HepG2 (cell line): ENCODE data around the gene CDR2L. TPM values are rescaled to one million over a fixed set of nuclear protein-coding genes. Genes with fewer than 3 reads are reported as not detected.

ENCODE experiments used
- HNRNPL ChIP-seq: fragments of 200-400 bp; formaldehyde crosslinking; IDR thresholded peaks from 2 replicates; pipeline ENCODE4 v1.6.1; 2017; ENCODE audit warnings: mild to moderate bottlenecking, low read depth, low read length
- HOXA5 ChIP-seq: sonication (generic); formaldehyde crosslinking; IDR thresholded peaks from 2 replicates; pipeline ENCODE4 v1.4.0; 2020; ENCODE audit warnings: missing genetic modification reagents
- KIAA2018 ChIP-seq: sonication (generic); formaldehyde crosslinking; IDR thresholded peaks from 2 replicates; pipeline ENCODE4 v1.5.0; 2020; ENCODE audit warnings: mild to moderate bottlenecking, missing genetic modification reagents, borderline replicate concordance
- NFAT5 ChIP-seq: sonication (generic); formaldehyde crosslinking; IDR thresholded peaks from 2 replicates; pipeline ENCODE4 v1.4.0; 2020; ENCODE audit warnings: missing genetic modification reagents
- SOX6 ChIP-seq, 2 experiments: fragments of 450-650 bp in 1 of 2; sonication (generic) in 1 of 2; formaldehyde crosslinking in 1 of 2; IDR thresholded peaks; 2 replicates each; pipeline versions ENCODE4 v1.4.0 to v1.6.1; 2017 to 2020; ENCODE audit warnings: antibody characterized with exemption in 1 of 2, mild to moderate bottlenecking in 1 of 2, missing genetic modification reagents in 1 of 2
- ZC3H4 ChIP-seq: sonication (generic); formaldehyde crosslinking; IDR thresholded peaks from 2 replicates; pipeline ENCODE4 v1.4.0; 2020; ENCODE audit warnings: missing genetic modification reagents, borderline replicate concordance
- ZNF10 ChIP-seq: sonication (generic); formaldehyde crosslinking; IDR thresholded peaks from 2 replicates; pipeline ENCODE4 v1.4.0; 2020; ENCODE audit warnings: mild to moderate bottlenecking, low read depth, missing genetic modification reagents, borderline replicate concordance
- ZNF513 ChIP-seq: sonication (generic); formaldehyde crosslinking; conservative IDR thresholded peaks from 2 replicates; pipeline ENCODE4 v1.5.0; 2020; ENCODE audit warnings: missing genetic modification reagents
- ZNF558 ChIP-seq: sonication (generic); formaldehyde crosslinking; IDR thresholded peaks from 2 replicates; pipeline ENCODE4 v1.9.0; 2022; ENCODE audit warnings: mild to moderate bottlenecking, missing genetic modification reagents, borderline replicate concordance
- polyA plus RNA-seq, 8 experiments: library from polyadenylated mRNA; depleted of rRNA in 3 of 8; stranded (reverse) in 7 of 8; unstranded in 1 of 8; fragments of >200 nt; fragmentation: Illumina TruSeq in 4 of 8; extraction: Trizol in 4 of 8; gene quantifications; 2 replicates each; pipeline versions ENCODE4 v1.2.1 to v1.2.3, GENCODE V29; 2011 to 2016; ENCODE audit warnings: low read depth in 4 of 8, missing spikeins in 1 of 8, mixed read lengths in 1 of 8; ENCODE audit not compliant: insufficient read depth in 1 of 8
- total RNA-seq, 5 experiments: library from RNA; depleted of rRNA; stranded (reverse); fragments of >200 nt; fragmentation: Illumina TruSeq; extraction: Trizol; gene quantifications; 2 replicates each; pipeline ENCODE4 v1.2.3, GENCODE V29; 2016; ENCODE audit warnings: low read depth in 1 of 5

The CDR2L gene
- total and polyA plus RNA-seq, 2 of the 13 experiments (the other 11 are each of a cell fraction or from before 2014, with no cell fraction given), result 1.9 to 2.1 TPM

- peak; percentile 66; the same call in 1 of the 2 replicates for TF ChIP-seq NFAT5 (CRISPR knock-in tag)
- no peak for TF ChIP-seq SOX6 (IDR thresholded peaks at IDR 0.05)
- peak; percentile 86 for TF ChIP-seq SOX6 (CRISPR knock-in tag; IDR thresholded peaks at IDR 0.05)
- TF ChIP-seq HNRNPL, result peak; percentile 96
- TF ChIP-seq ZNF10 (CRISPR knock-in tag), result no peak
- TF ChIP-seq ZNF558 (CRISPR knock-in tag), result peak; percentile 87; the same call in 1 of the 2 replicates
- TF ChIP-seq ZNF513 (CRISPR knock-in tag), result 0 out of 2 replicates have a peak, but pooled peaks have one; percentile 23
- TF ChIP-seq HOXA5, result peak; percentile 98
- peak; percentile 87 for TF ChIP-seq ZC3H4 (CRISPR knock-in tag)
- TF ChIP-seq KIAA2018 (CRISPR knock-in tag), result peak; percentile 65; the same call in 1 of the 2 replicates
Measured at GRCh38 chr17:75012346-75013091, 25.1 kb downstream of the CDR2L start, which contains the start of gene MRPL58 (continued).
